HepG2 (cell line): Measurements from ENCODE around the gene BAMBI. TPM values are rescaled to one million over a fixed set of nuclear protein-coding genes. Genes with fewer than 3 reads are reported as not detected.

Experiments used
- AFF4 ChIP-seq: sonication (generic); formaldehyde crosslinking; IDR thresholded peaks from 2 replicates; pipeline ENCODE4 v1.4.0; 2020; ENCODE audit warnings: missing genetic modification reagents
- CERS6 ChIP-seq: sonication (generic); formaldehyde crosslinking; IDR thresholded peaks from 2 replicates; pipeline ENCODE4 v1.5.0; 2020; ENCODE audit warnings: missing genetic modification reagents
- FOXM1 ChIP-seq: sonication (generic); formaldehyde crosslinking; IDR thresholded peaks from 2 replicates; pipeline ENCODE4 v1.5.0; 2020; ENCODE audit warnings: missing genetic modification reagents
- GABPB1 ChIP-seq: IDR thresholded peaks from 2 replicates; pipeline ENCODE4 v1.6.1; 2016; ENCODE audit warnings: mild to moderate bottlenecking, missing genetic modification reagents, moderate library complexity, missing compliant biosample characterization
- HBP1 ChIP-seq: IDR thresholded peaks from 2 replicates; pipeline ENCODE4 v1.6.1; 2016; ENCODE audit warnings: low read depth, control low read depth
- JARID2 ChIP-seq: sonication (generic); formaldehyde crosslinking; IDR thresholded peaks from 2 replicates; pipeline ENCODE4 v1.8.1; 2023; ENCODE audit warnings: missing genetic modification reagents, inconsistent platforms; ENCODE audit not compliant: insufficient replicate concordance
- LCORL ChIP-seq, 2 experiments: fragments of 450-650 bp in 1 of 2; sonication (generic) in 1 of 2; formaldehyde crosslinking in 1 of 2; IDR thresholded peaks; 2 replicates each; pipeline versions ENCODE4 v1.5.0 to v1.6.1; 2017 to 2020; ENCODE audit warnings: antibody characterized with exemption in 1 of 2, missing genetic modification reagents in 1 of 2
- RBM39 ChIP-seq: fragments of 200-400 bp; formaldehyde crosslinking; IDR thresholded peaks from one replicate; pipeline ENCODE4 v1.6.1; 2018; ENCODE audit warnings: antibody characterized with exemption, mild to moderate bottlenecking, low read depth, low read length; ENCODE audit not compliant: poor library complexity, severe bottlenecking
- RNF2 ChIP-seq: fragments of 450-650 bp; conservative IDR thresholded peaks from 2 replicates; pipeline ENCODE4 v1.6.1; 2016; ENCODE audit warnings: low read depth
- SOX13 ChIP-seq, 3 experiments: fragments of 450-650 bp in 1 of 3; sonication (generic) in 1 of 3; formaldehyde crosslinking in 1 of 3; IDR thresholded peaks in 2 of 3; conservative IDR thresholded peaks in 1 of 3; 2 replicates each; pipeline versions ENCODE4 v1.5.0 to v1.6.1; 2016 to 2020; ENCODE audit warnings: antibody characterized with exemption in 1 of 3, mild to moderate bottlenecking in 1 of 3, missing compliant biosample characterization in 1 of 3, missing genetic modification reagents in 1 of 3, moderate library complexity in 1 of 3
- TAF1 ChIP-seq: sonication (generic); formaldehyde crosslinking; IDR thresholded peaks from 2 replicates; pipeline ENCODE4 v1.4.0; 2020; ENCODE audit warnings: missing genetic modification reagents
- ZC3H4 ChIP-seq: sonication (generic); formaldehyde crosslinking; IDR thresholded peaks from 2 replicates; pipeline ENCODE4 v1.4.0; 2020; ENCODE audit warnings: missing genetic modification reagents, borderline replicate concordance
- ZNF30 ChIP-seq: sonication (generic); formaldehyde crosslinking; IDR thresholded peaks from 2 replicates; pipeline ENCODE4 v1.5.0; 2020; ENCODE audit warnings: mild to moderate bottlenecking, missing genetic modification reagents
- ZNF367 ChIP-seq: sonication (generic); formaldehyde crosslinking; IDR thresholded peaks from 2 replicates; pipeline ENCODE4 v1.4.0; 2020; ENCODE audit warnings: missing genetic modification reagents, borderline replicate concordance
- ZNF468 ChIP-seq: sonication (generic); formaldehyde crosslinking; IDR thresholded peaks from 2 replicates; pipeline ENCODE4 v1.8.0; 2022; ENCODE audit warnings: mild to moderate bottlenecking, moderate library complexity, missing genetic modification reagents
- ZNF766 ChIP-seq: sonication (generic); formaldehyde crosslinking; IDR thresholded peaks from 2 replicates; pipeline ENCODE4 v1.5.0; 2020; ENCODE audit warnings: missing genetic modification reagents, borderline replicate concordance
- ZNF772 ChIP-seq: sonication (generic); formaldehyde crosslinking; IDR thresholded peaks from 2 replicates; pipeline ENCODE4 v1.5.0; 2020; ENCODE audit warnings: mild to moderate bottlenecking, missing genetic modification reagents
- ZNF776 ChIP-seq: sonication (generic); formaldehyde crosslinking; IDR thresholded peaks from 2 replicates; pipeline ENCODE4 v1.4.0; 2020; ENCODE audit warnings: mild to moderate bottlenecking, missing genetic modification reagents
- polyA plus RNA-seq, 8 experiments: library from polyadenylated mRNA; depleted of rRNA in 3 of 8; stranded (reverse) in 7 of 8; unstranded in 1 of 8; fragments of >200 nt; fragmentation: Illumina TruSeq in 4 of 8; extraction: Trizol in 4 of 8; gene quantifications; 2 replicates each; pipeline versions ENCODE4 v1.2.1 to v1.2.3, GENCODE V29; 2011 to 2016; ENCODE audit warnings: low read depth in 4 of 8, missing spikeins in 1 of 8, mixed read lengths in 1 of 8; ENCODE audit not compliant: insufficient read depth in 1 of 8
- total RNA-seq, 5 experiments: library from RNA; depleted of rRNA; stranded (reverse); fragments of >200 nt; fragmentation: Illumina TruSeq; extraction: Trizol; gene quantifications; 2 replicates each; pipeline ENCODE4 v1.2.3, GENCODE V29; 2016; ENCODE audit warnings: low read depth in 1 of 5
- TF ChIP-seq, protein P1 (sequence below): sonication (generic); formaldehyde crosslinking; IDR thresholded peaks from 2 replicates; pipeline ENCODE4 v1.5.1; 2020; ENCODE audit warnings: mild to moderate bottlenecking, missing genetic modification reagents, borderline replicate concordance

The BAMBI gene
- total and polyA plus RNA-seq, 2 of the 13 experiments (the other 11 are each of a cell fraction or from before 2014, with no cell fraction given), result 12.0 to 23.6 TPM

DNA sequence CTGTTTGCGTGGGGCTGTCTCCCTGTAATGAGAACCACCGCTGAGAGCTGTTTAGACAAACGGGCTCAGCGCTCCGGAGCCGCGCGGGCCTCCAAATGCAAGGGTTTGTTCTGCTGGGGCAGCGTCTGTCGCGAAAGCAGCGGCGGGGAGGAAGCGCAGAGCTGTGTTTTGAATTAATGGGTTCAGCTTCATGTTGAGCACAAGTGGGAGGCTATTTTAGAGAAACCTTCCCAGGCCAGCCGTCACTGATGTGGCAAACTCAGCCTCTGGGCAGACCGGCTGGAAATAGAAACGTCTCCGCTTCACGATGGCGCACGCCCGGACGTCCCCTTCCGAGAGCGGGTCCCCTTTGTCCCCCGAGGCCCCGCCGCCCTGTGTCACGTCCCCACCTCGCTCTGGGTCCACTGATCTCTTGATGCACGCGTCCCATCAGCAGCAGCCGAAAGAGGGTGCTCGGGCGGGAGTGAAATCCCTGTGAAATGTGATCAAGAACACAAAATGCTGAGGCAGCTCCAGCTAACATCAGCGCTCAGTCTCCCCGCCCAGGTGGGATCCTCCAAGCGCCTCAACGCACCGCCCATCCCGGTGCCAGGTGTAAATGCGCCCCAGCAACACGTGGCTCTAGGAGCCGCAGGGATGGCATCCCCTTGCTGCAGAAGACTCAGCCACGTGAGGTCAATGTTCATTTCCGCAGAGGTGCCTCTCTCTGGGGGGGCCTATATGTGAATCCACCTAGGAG is 44.9 kb downstream of the BAMBI start (continued):
- TF ChIP-seq HBP1 (no peak), SOX13 (IDR thresholded peaks at IDR 0.05) (no peak), SOX13 (CRISPR knock-in tag; conservative IDR thresholded peaks at IDR 0.05 in 1 of 2, IDR thresholded peaks at IDR 0.05 in 1 of 2) (no peak), ZNF30 (no peak), ZC3H4 (no peak), RBM39 (no peak), JARID2 (CRISPR knock-in tag) (no peak), CERS6 (CRISPR knock-in tag) (no peak), AFF4 (CRISPR knock-in tag) (no peak), LCORL (IDR thresholded peaks at IDR 0.05) (no peak), LCORL (CRISPR knock-in tag; IDR thresholded peaks at IDR 0.05) (0 out of 2 replicates have a peak, but pooled peaks have one; percentile 43), RNF2 (no peak), ZNF367 (CRISPR knock-in tag) (no peak), ZNF776 (CRISPR knock-in tag) (no peak), TAF1 (peak; percentile 27; the same call in 1 of the 2 replicates), ZNF772 (CRISPR knock-in tag) (no peak), FOXM1 (CRISPR knock-in tag) (no peak), GABPB1 (CRISPR knock-in tag) (peak; percentile 38; the same call in 1 of the 2 replicates), ZNF468 (CRISPR knock-in tag) (no peak), ZNF766 (CRISPR knock-in tag) (0 out of 2 replicates have a peak, but pooled peaks have one; percentile 32)
- TF ChIP-seq, protein P1, sequence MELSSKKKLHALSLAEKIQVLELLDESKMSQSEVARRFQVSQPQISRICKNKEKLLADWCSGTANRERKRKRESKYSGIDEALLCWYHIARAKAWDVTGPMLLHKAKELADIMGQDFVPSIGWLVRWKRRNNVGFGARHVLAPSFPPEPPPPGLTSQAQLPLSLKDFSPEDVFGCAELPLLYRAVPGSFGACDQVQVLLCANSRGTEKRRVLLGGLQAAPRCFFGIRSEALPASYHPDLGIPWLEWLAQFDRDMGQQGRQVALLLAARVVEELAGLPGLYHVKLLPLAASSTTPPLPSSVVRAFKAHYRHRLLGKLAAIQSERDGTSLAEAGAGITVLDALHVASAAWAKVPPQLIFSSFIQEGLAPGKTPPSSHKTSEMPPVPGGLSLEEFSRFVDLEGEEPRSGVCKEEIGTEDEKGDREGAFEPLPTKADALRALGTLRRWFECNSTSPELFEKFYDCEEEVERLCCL (CRISPR knock-in tag), result no peak
